Thoracic aorta (tissue), 2 donors: ENCODE data around the gene TCL1A. TPM values are rescaled to one million over a fixed set of nuclear protein-coding genes. Genes with fewer than 3 reads are reported as not detected.

ENCODE experiments used
- ATAC-seq: fragments of 150-250 bp; one replicate; pipeline ENCODE4 v1.8.0; 2017; ENCODE audit warnings: low read depth; ENCODE audit not compliant: insufficient number of reproducible peaks, low FRiP score
- DNase-seq: peaks from one replicate; pipeline ENCODE4 v3.0.0-alpha.2; 2020; ENCODE audit warnings: low spot score
- H3K27ac ChIP-seq, 2 donors: fragments of 200-600 bp; sonication (generic); 1 replicate in 1 of 2; 2 replicates in 1 of 2; pipeline ENCODE4 v1.5.1; 2016; ENCODE audit warnings: mild to moderate bottlenecking in 2 of 2, moderate library complexity in 2 of 2
- H3K27me3 ChIP-seq: fragments of 200-600 bp; sonication (generic); replicated peaks from 2 replicates; pipeline ENCODE4 v1.6.0; 2016; ENCODE audit warnings: mild to moderate bottlenecking; ENCODE audit not compliant: insufficient read depth
- H3K36me3 ChIP-seq: fragments of 200-600 bp; sonication (generic); one replicate; pipeline ENCODE4 v1.5.1; 2016
- H3K4me1 ChIP-seq, 2 donors: fragments of 200-600 bp; sonication (generic); 1 replicate in 1 of 2; 2 replicates in 1 of 2; pipeline versions ENCODE4 v1.5.1 to v1.6.0; 2016; ENCODE audit warnings: low read depth in 2 of 2, mild to moderate bottlenecking in 1 of 2; ENCODE audit not compliant: control insufficient read depth in 1 of 2
- H3K4me3 ChIP-seq: fragments of 200-600 bp; sonication (generic); 2 replicates; pipeline ENCODE4 v1.5.1; 2016; ENCODE audit warnings: mild to moderate bottlenecking
- H3K9me3 ChIP-seq: fragments of 200-600 bp; sonication (generic); 2 replicates; pipeline ENCODE4 v1.5.1; 2016
- CTCF ChIP-seq: fragments of 200-600 bp; sonication (generic); IDR thresholded peaks from one replicate; pipeline ENCODE4 v1.5.1; 2019; ENCODE audit warnings: antibody characterized with exemption
- total RNA-seq, 2 donors: library from RNA; depleted of rRNA; stranded (reverse); fragments of >200 nt; gene quantifications; one replicate each; pipeline versions ENCODE4 v1.1.0 to v1.2.3, GENCODE V29; 2016

TCL1A gene
- total RNA-seq, 2 donors from 2014 or later = not detected

- no peak for TF ChIP-seq CTCF
- no peak for ATAC-seq
- Histone ChIP-seq H3K36me3 (no peaks in the 10 kb centered on the region), H3K27ac (no peak overlapping the region), H3K4me3 (no peak overlapping the region), H3K9me3 (no peaks in the 10 kb centered on the region), H3K27me3 (no peaks in the 10 kb centered on the region), H3K4me1 (no peaks in the 10 kb centered on the region)
- DNase-seq = no peak
Observed at GRCh38 chr14:95689441-95689840, 24.5 kb downstream of the TCL1A start.

GRCh38 chr14:95686935-95687334 lies 27.0 kb downstream of the TCL1A start:
- no peaks in the 10 kb centered on the region for H3K27me3 ChIP-seq
- no peak overlapping the region for H3K27ac ChIP-seq
- ATAC-seq (no peak), DNase-seq (no peak)
- no peak for TF ChIP-seq CTCF
- H3K36me3 ChIP-seq = no peaks in the 10 kb centered on the region
- no peaks in the 10 kb centered on the region for H3K9me3 ChIP-seq
- no peak overlapping the region for H3K4me3 ChIP-seq
- H3K4me1 ChIP-seq = no peaks in the 10 kb centered on the region

- DNase-seq (no peak), ATAC-seq (no peak)
- Histone ChIP-seq H3K36me3 (no peaks in the 10 kb centered on the region), H3K9me3 (no peaks in the 10 kb centered on the region), H3K27me3 (no peaks in the 10 kb centered on the region), H3K4me1 (no peaks in the 10 kb centered on the region), H3K4me3 (no peak within 1 kb of the TSS), H3K27ac (no peak within 1 kb of the TSS)
- no peak for TF ChIP-seq CTCF
Observed at GRCh38 chr14:95685978-95686922, 27.7 kb downstream of the TCL1A start, which contains the start of gene TCL1B. Gene TCL1B (plus strand): TSS chr14:95686426. CDS start chr14:95686468, 42 bp downstream.

- no peaks in the 10 kb centered on the region for H3K36me3 ChIP-seq
- H3K27ac ChIP-seq = no peak overlapping the region
- H3K9me3 ChIP-seq = no peaks in the 10 kb centered on the region
- DNase-seq = no peak
- no peak for TF ChIP-seq CTCF
- H3K27me3 ChIP-seq = no peaks in the 10 kb centered on the region
- H3K4me3 ChIP-seq = no peak overlapping the region
- ATAC-seq = no peak
- H3K4me1 ChIP-seq = no peaks in the 10 kb centered on the region
Observed at GRCh38 chr14:95683793-95684192, 30.1 kb downstream of the TCL1A start.

GRCh38 chr14:95681153-95681552 lies 32.8 kb downstream of the TCL1A start:
- Histone ChIP-seq H3K27me3 (no peaks in the 10 kb centered on the region), H3K4me1 (no peaks in the 10 kb centered on the region), H3K9me3 (no peaks in the 10 kb centered on the region), H3K4me3 (no peak overlapping the region), H3K36me3 (no peaks in the 10 kb centered on the region), H3K27ac (no peak overlapping the region)
- DNase-seq (no peak), ATAC-seq (no peak)
- TF ChIP-seq CTCF = no peak
